ENCODE results near the gene FKBP6.
"Not testable (repeated sequence)": the region's sequence is repeated elsewhere in the genome, so short reads cannot be mapped to it uniquely, and the experiment has no call there.

FKBP6 gene

GRCh38 chr7:73359746-73360375, 31.9 kb downstream of the FKBP6 start:
- DNase-seq: no peak

GRCh38 chr7:73360590-73360989, 32.6 kb downstream of the FKBP6 start:
- DNase-seq: not testable (repeated sequence)

- DNase-seq: no peak
Observed at GRCh38 chr7:73363225-73364005, 35.5 kb downstream of the FKBP6 start.

- DNase-seq: no peak
Observed at GRCh38 chr7:73364006-73364728, 36.2 kb downstream of the FKBP6 start.

DNA sequence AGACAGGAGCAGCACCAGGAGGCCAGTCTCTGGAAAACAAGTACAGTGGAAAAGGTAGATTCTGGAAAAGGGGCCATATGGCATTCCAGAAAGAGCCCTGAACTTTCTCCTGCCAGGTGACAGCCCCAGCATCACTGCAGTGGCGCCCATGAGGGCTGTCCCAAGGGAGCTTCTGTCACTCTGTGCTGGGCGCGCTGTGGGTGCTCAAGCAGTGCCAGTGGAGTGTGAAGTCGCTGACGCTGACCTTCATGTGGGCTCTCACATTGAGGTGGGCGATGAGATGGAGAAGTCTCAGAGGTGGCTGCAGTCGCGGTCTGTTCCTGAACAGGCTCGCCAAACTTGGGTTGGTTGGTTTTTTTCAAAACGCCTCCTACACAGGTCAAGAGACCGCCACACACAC, 38.2 kb downstream of the FKBP6 start:
- no peak for DNase-seq

GRCh38 chr7:73366990-73367389, 39.0 kb downstream of the FKBP6 start:
- peak in 2 of 3 experiments; percentile 6 to 61 for DNase-seq

- DNase-seq: no peak
Observed at GRCh38 chr7:73369009-73369408, 41.0 kb downstream of the FKBP6 start.

DNA sequence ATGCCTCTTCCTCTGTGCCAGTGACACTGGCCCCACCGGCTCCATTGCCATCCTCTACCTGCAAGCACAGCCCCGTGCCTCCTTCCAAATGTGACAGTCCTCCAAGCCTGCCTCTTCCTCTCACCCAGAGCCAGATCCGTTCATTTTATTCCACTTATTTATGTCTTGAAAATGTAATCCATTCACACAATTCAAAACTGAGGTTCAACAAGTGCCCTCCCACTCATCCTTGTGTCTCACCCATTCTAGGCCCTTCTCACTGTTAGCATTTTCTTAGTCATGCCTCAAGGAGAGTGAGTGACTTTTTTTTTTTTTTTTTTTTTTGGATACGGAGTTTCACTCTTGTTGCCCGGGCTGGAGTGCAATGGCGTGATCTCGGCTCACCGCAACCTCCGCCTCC, 41.7 kb downstream of the FKBP6 start:
- no peak for DNase-seq

- DNase-seq: no peak
Observed at GRCh38 chr7:73373741-73374140, 45.8 kb downstream of the FKBP6 start.

- DNase-seq: not testable (repeated sequence)
Observed at GRCh38 chr7:73376262-73376661, 48.3 kb downstream of the FKBP6 start.

- DNase-seq: no peak
Observed at GRCh38 chr7:73376671-73377412, 48.9 kb downstream of the FKBP6 start.

DNA sequence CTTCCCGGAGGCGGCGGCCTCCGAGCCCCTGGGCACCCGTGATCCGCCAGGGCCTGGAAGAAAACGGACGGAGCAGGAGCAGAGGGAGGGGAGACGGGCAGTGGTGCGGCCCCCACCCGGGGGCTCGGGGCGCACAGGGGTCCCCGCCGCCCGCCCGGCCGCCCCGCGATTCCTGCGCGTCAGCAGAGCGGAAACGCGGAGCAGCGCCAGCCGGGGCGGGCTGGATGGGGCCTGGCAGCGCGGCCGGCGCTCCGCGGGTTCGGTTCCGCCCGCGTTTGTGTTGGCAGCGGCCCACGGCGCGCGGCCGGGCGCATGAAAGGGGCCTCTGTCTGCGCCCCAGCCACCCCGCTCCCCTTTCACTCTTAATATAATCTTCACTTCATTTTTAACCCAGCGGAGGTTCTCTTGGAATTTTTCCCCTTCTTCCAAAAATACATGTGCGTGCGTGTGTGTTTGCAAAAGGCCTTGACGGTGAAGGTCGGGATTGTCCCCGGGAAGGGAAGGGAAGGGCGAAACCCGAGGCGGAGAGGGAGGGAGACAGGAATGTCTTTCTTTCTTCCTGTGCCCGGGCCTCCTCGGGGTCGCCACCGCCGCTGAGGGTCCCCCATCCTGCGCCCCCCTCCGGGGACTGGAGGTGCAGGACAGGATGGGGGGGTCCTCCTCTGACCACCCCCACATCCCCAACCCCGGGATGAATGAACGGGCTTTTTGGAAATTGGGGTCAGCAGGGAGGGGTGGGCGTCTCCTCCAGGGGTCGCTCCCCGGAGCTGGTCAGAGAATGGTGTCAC, 49.6 kb downstream of the FKBP6 start:
- not testable (repeated sequence) for DNase-seq

GRCh38 chr7:73382934-73383503, 55.1 kb downstream of the FKBP6 start:
- DNase-seq: no peak

GRCh38 chr7:73387221-73387828, 59.4 kb downstream of the FKBP6 start:
- peak in 1 of 3 experiments; percentile 12 for DNase-seq

- no peak for DNase-seq
Observed at GRCh38 chr7:73387908-73388414, 60.0 kb downstream of the FKBP6 start.

DNA sequence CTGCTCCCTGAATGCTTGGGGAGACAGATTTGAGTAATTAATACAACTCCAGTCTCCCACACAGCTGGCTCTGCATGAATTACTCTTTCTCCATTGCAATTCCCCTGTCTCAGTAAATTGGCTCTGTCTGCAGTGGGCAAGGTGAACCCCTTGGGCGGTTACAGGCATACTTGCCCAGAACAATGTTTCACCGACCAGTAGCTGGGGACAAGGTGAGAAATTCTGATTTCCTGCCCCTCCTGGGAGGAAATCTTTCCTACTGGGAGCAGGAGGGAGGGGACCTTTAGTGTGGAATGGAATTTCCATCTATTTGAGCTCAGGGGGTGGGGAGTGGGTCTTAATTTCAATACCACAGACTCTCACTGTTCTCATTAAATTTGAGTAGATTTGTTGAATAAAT, 63.4 kb downstream of the FKBP6 start:
- no peak for DNase-seq

GRCh38 chr7:73394422-73394821, 66.5 kb downstream of the FKBP6 start:
- DNase-seq: no peak

DNA sequence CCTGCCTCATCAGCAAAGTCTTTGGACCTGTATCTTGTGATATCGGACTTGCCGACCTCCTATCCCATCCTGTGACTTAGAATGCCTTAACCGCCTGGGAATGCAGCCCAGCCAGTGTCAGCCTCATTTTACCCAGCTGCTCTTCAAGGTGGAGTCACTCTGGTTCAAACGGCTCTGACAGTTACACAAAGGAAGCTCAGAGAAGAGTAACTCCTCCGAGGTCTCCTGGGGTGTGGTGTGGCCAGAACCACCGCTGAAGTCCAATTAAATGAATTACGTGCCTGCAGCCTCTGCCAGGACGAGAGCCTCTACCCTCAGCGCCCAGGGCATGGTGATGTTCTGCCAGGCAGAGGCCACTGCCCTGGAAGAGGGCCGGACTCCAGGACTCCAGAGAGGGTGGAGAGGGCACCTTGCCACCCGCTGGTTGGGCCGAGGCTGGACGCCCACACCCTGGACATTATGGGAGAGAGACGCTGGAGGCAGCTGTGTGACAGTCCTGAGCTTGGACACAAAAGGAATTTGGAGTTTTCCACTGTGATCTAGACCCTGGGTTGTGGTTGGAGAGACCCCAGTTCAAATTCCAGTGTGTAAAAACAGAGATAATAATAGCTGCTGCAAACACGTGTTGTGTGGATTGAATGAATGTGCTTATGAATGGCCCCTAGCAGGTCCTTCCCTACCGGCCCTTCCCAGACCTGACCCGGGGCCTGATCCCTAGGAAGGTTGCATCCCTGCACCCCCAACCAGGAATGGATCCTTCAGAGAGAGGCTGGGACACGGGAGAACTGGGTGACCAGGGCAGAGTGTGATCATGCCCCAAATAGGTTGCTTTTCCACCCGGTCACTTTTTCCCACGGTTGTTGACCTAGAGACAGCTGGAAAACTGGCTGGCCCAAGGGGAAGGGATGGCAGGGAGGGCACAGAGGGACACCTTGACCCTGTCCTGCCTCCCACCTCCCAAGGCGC, 67.9 kb downstream of the FKBP6 start:
- DNase-seq: no peak

GRCh38 chr7:73397521-73398281, 69.7 kb downstream of the FKBP6 start:
- DNase-seq: no peak

Measured in NCI-H1417 (cell line).